Fibroblast of lung (primary cell): Measurements from ENCODE around the gene ASIC4. TPM values are rescaled to one million over a fixed set of nuclear protein-coding genes. Genes with fewer than 3 reads are reported as not detected.
A peak's percentile ranks its signal among the peaks of the same experiment; 100 is the strongest.

Experiments
- DNase-seq, 2 donors: peaks; one replicate each; pipeline versions ENCODE4 v3.0.0 to v3.0.0-alpha.2; 2010; ENCODE audit warnings: low read depth in 2 of 2
- H2AFZ ChIP-seq: 2 replicates; pipeline ENCODE4 v1.5.1; 2012; ENCODE audit warnings: low read length, control low read depth, inconsistent platforms
- H3K27ac ChIP-seq: 2 replicates; pipeline ENCODE4 v1.5.1; 2011; ENCODE audit warnings: low read length, control low read depth; ENCODE audit not compliant: insufficient read depth
- H3K27me3 ChIP-seq: 2 replicates; pipeline ENCODE4 v1.5.1; 2011; ENCODE audit warnings: mild to moderate bottlenecking, low read length; ENCODE audit not compliant: control insufficient read depth, insufficient read depth
- H3K36me3 ChIP-seq: 2 replicates; pipeline ENCODE4 v1.5.1; 2011; ENCODE audit warnings: low read length; ENCODE audit not compliant: control insufficient read depth, insufficient read depth
- H3K4me1 ChIP-seq: 2 replicates; pipeline ENCODE4 v1.5.1; 2011; ENCODE audit warnings: low read length; ENCODE audit not compliant: control insufficient read depth, insufficient read depth; ENCODE audit errors: extremely low read depth
- H3K4me2 ChIP-seq: 2 replicates; pipeline ENCODE4 v1.5.1; 2011; ENCODE audit warnings: low read length, control low read depth; ENCODE audit not compliant: insufficient read depth; ENCODE audit errors: extremely low read depth
- H3K4me3 ChIP-seq, 4 experiments: fragments of 200-600 bp in 1 of 4; sonication (generic) in 1 of 4; replicated peaks in 1 of 4; 2 replicates each; pipeline ENCODE4 v1.5.1; 2011 to 2016; ENCODE audit warnings: low read length in 4 of 4, low read depth in 3 of 4, mild to moderate bottlenecking in 3 of 4, control low read depth in 2 of 4, inconsistent platforms in 1 of 4, mixed read lengths in 1 of 4; ENCODE audit not compliant: insufficient read depth in 1 of 4; ENCODE audit errors: control extremely low read depth in 1 of 4
- H3K79me2 ChIP-seq: 2 replicates; pipeline ENCODE4 v1.5.1; 2012; ENCODE audit warnings: mild to moderate bottlenecking, low read length, inconsistent platforms; ENCODE audit not compliant: control insufficient read depth, insufficient read depth
- H3K9ac ChIP-seq: 2 replicates; pipeline ENCODE4 v1.5.1; 2011; ENCODE audit warnings: mild to moderate bottlenecking, low read length, control low read depth; ENCODE audit not compliant: insufficient read depth
- H3K9me3 ChIP-seq: 2 replicates; pipeline ENCODE4 v1.5.1; 2012; ENCODE audit warnings: low read depth, low read length; ENCODE audit not compliant: control insufficient read depth, insufficient read depth
- H4K20me1 ChIP-seq: 2 replicates; pipeline ENCODE4 v1.5.1; 2011; ENCODE audit warnings: low read length; ENCODE audit not compliant: control insufficient read depth, insufficient read depth; ENCODE audit errors: extremely low read depth
- CTCF ChIP-seq, 2 donors: IDR thresholded peaks in 1 of 2; conservative IDR thresholded peaks in 1 of 2; 1 replicate in 1 of 2; 2 replicates in 1 of 2; pipeline ENCODE4 v1.5.1; 2011 to 2012; ENCODE audit warnings: low read length in 2 of 2, control low read depth in 1 of 2, inconsistent platforms in 1 of 2, low read depth in 1 of 2, mild to moderate bottlenecking in 1 of 2
- EZH2 ChIP-seq: IDR thresholded peaks from 2 replicates; pipeline ENCODE4 v1.5.1; 2012; ENCODE audit warnings: low read length, control low read depth, mild to moderate bottlenecking; ENCODE audit errors: missing control alignments
- polyA plus RNA-seq, 2 donors: library from polyadenylated mRNA; depleted of rRNA in 1 of 2; stranded (reverse) in 1 of 2; unstranded in 1 of 2; fragments of >200 nt; gene quantifications; 2 replicates each; pipeline ENCODE4 v1.2.1, GENCODE V29; 2011 to 2012; ENCODE audit warnings: missing spikeins in 1 of 2
- total RNA-seq: library from RNA; depleted of rRNA; stranded (reverse); fragments of >200 nt; gene quantifications from 2 replicates; pipeline ENCODE4 v1.2.1, GENCODE V29; 2014

ASIC4 gene
- total and polyA plus RNA-seq, 2 donors (not counting 1 experiment from before 2014, with no cell fraction given) = 0.33 TPM; not detected in 1

- no peak for TF ChIP-seq CTCF (conservative IDR thresholded peaks at IDR 0.05 in 1 of 2, IDR thresholded peaks at IDR 0.05 in 1 of 2; ENCODE audit: low read depth in 1 of 2, low read length in 2 of 2)
- no peak for TF ChIP-seq EZH2
- no peak overlapping the region for H3K9ac ChIP-seq
Measured at GRCh38 chr2:219475278-219475677, 39.0 kb upstream of the ASIC4 start.

DNA sequence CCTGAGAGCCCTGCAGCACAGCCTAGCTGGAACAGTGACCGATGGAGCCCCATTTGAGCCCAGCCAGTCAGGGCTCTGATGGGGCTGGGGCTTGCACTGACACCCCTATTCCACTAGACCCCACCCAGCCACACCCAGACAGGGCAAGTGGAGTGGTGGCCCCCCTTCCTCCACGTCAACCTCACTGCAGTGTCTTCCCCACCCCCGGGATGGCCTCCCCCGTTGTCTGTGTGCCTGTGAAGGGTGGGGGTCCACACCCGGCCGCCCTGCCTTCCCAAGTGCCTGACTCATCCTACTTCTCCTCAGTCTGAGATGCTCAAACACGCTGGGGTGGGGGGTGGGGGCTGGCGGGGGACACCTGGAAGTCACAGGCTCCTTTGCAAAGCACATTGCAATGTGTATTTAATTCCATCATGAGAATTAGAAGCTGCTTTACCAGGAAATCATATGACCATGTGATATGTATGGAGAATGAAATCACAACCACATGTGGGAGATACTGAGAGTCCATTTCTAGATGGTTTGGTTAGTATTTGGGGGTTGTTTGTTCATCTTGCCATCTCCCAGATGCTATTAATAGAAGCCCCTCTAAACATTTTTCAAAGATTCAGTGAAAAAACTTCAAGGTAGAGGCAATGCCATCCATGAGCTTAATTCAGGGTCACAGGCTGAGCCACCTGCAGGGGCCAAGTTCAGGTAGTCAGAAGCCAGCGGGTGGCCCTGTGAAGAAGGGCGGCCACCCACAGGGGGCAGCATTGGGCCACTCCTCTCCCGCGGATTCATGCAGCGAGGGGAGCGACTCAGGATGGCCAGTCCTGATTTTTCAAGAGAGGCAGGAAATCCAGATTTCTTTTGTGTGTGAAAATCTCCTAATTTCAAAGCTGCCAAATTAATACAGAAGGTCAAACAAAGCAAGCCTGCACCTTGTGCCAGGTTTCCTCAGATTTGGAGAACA is 38.3 kb upstream of the ASIC4 start:
- no peak overlapping the region for H3K4me3 ChIP-seq
- no peaks in the 10 kb centered on the region for H4K20me1 ChIP-seq
- no peaks in the 10 kb centered on the region for H3K79me2 ChIP-seq
- H3K9me3 ChIP-seq = no peaks in the 10 kb centered on the region
- no peak overlapping the region for H2AFZ ChIP-seq
- peaks cover 4% of the 10 kb centered on the region for H3K36me3 ChIP-seq
- peak overlapping the region; percentile 44 for H3K4me2 ChIP-seq
- H3K4me1 ChIP-seq = no peaks in the 10 kb centered on the region
- H3K27ac ChIP-seq = no peak overlapping the region
- TF ChIP-seq CTCF (conservative IDR thresholded peaks at IDR 0.05 in 1 of 2, IDR thresholded peaks at IDR 0.05 in 1 of 2; ENCODE audit: low read depth in 1 of 2, low read length in 2 of 2) (peak; percentile 88 to 89), EZH2 (no peak)
- H3K9ac ChIP-seq = no peak overlapping the region
- DNase-seq = peak; percentile 58 to 65
- no peaks in the 10 kb centered on the region for H3K27me3 ChIP-seq

More at GRCh38 chr2:219475278-219475677, 39.0 kb upstream of the ASIC4 start:
- peaks cover 4% of the 10 kb centered on the region for H3K36me3 ChIP-seq
- no peaks in the 10 kb centered on the region for H3K79me2 ChIP-seq
- no peaks in the 10 kb centered on the region for H4K20me1 ChIP-seq
- no peak overlapping the region for H3K4me2 ChIP-seq
- no peak overlapping the region for H3K27ac ChIP-seq
- H3K4me3 ChIP-seq = no peak overlapping the region
- H3K9me3 ChIP-seq = no peaks in the 10 kb centered on the region
- H3K27me3 ChIP-seq = no peaks in the 10 kb centered on the region
- no peaks in the 10 kb centered on the region for H3K4me1 ChIP-seq
- no peak for DNase-seq
- H2AFZ ChIP-seq = no peak overlapping the region

GRCh38 chr2:219476652-219477151 is 37.6 kb upstream of the ASIC4 start:
- no peak overlapping the region for H2AFZ ChIP-seq
- no peaks in the 10 kb centered on the region for H3K4me1 ChIP-seq
- no peaks in the 10 kb centered on the region for H4K20me1 ChIP-seq
- H3K36me3 ChIP-seq = peaks cover 4% of the 10 kb centered on the region
- no peak for TF ChIP-seq EZH2
- TF ChIP-seq CTCF (conservative IDR thresholded peaks at IDR 0.05 in 1 of 2, IDR thresholded peaks at IDR 0.05 in 1 of 2; ENCODE audit: low read depth in 1 of 2, low read length in 2 of 2) = no peak
- no peak for DNase-seq
- no peaks in the 10 kb centered on the region for H3K9me3 ChIP-seq
- H3K4me2 ChIP-seq = peak overlapping the region; percentile 44
- no peaks in the 10 kb centered on the region for H3K79me2 ChIP-seq
- H3K9ac ChIP-seq = no peak overlapping the region
- H3K27ac ChIP-seq = no peak overlapping the region
- H3K4me3 ChIP-seq = no peak overlapping the region
- H3K27me3 ChIP-seq = no peaks in the 10 kb centered on the region
